Loucy (cell line): ENCODE results near the gene KAT7.

Experiments
- H2AFZ ChIP-seq: fragments of 200-600 bp; sonication (generic); 2 replicates; pipeline ENCODE4 v1.6.0; 2016; ENCODE audit warnings: antibody characterized with exemption, mild to moderate bottlenecking, low read length, moderate library complexity
- H3F3A ChIP-seq: fragments of 200-600 bp; 2 replicates; pipeline ENCODE4 v1.6.0; 2016; ENCODE audit warnings: antibody characterized with exemption, low read depth, mild to moderate bottlenecking
- H3K27me3 ChIP-seq: fragments of 200-600 bp; sonication (generic); 2 replicates; pipeline ENCODE4 v1.6.1; 2014; ENCODE audit warnings: low read length, mild to moderate bottlenecking; ENCODE audit not compliant: insufficient read depth, poor library complexity, severe bottlenecking
- H3K36me3 ChIP-seq: fragments of 200-600 bp; sonication (generic); 2 replicates; pipeline ENCODE4 v1.6.1; 2016; ENCODE audit warnings: low read length; ENCODE audit not compliant: insufficient read depth
- H3K4me1 ChIP-seq: fragments of 200-600 bp; sonication (generic); 2 replicates; pipeline ENCODE4 v1.5.1; 2014; ENCODE audit warnings: low read length, mild to moderate bottlenecking; ENCODE audit not compliant: insufficient read depth, poor library complexity, severe bottlenecking
- H3K4me2 ChIP-seq: fragments of 200-600 bp; sonication (generic); 2 replicates; pipeline ENCODE4 v1.6.0; 2014; ENCODE audit warnings: antibody characterized with exemption, low read length, low read depth, mild to moderate bottlenecking; ENCODE audit not compliant: poor library complexity, severe bottlenecking
- H3K4me3 ChIP-seq: fragments of 200-600 bp; sonication (generic); 2 replicates; pipeline ENCODE4 v1.5.1; 2014; ENCODE audit warnings: low read length, mild to moderate bottlenecking, mixed read lengths; ENCODE audit not compliant: poor library complexity, severe bottlenecking
- H3K79me2 ChIP-seq: fragments of 200-600 bp; sonication (generic); 2 replicates; pipeline ENCODE4 v1.6.1; 2014; ENCODE audit warnings: low read length; ENCODE audit not compliant: insufficient read depth
- H3K9ac ChIP-seq: fragments of 200-600 bp; sonication (generic); 2 replicates; pipeline ENCODE4 v1.6.0; 2014; ENCODE audit warnings: mild to moderate bottlenecking, low read depth, low read length, moderate library complexity; ENCODE audit not compliant: poor library complexity, severe bottlenecking
- H3K9me2 ChIP-seq: fragments of 200-600 bp; sonication (generic); replicated peaks from 2 replicates; pipeline ENCODE4 v1.6.1; 2016; ENCODE audit warnings: low read depth, low read length, mixed read lengths
- H3K9me3 ChIP-seq: fragments of 200-600 bp; sonication (generic); 2 replicates; pipeline ENCODE4 v1.6.1; 2014; ENCODE audit warnings: mild to moderate bottlenecking, antibody characterized with exemption, low read length, low read depth; ENCODE audit not compliant: insufficient read depth
- H4K20me1 ChIP-seq: fragments of 200-600 bp; sonication (generic); 2 replicates; pipeline ENCODE4 v1.6.0; 2014; ENCODE audit warnings: antibody characterized with exemption, low read length, mild to moderate bottlenecking; ENCODE audit not compliant: insufficient read depth, poor library complexity, severe bottlenecking
- CTCF ChIP-seq: fragments of 200-600 bp; sonication (generic); conservative IDR thresholded peaks from 2 replicates; pipeline ENCODE4 v1.5.1; 2014; ENCODE audit warnings: mild to moderate bottlenecking, antibody characterized with exemption, low read length
- EZH2phosphoT487 ChIP-seq: fragments of 200-600 bp; IDR thresholded peaks from 2 replicates; pipeline ENCODE4 v1.6.1; 2018; ENCODE audit warnings: antibody characterized with exemption, mild to moderate bottlenecking, moderate library complexity, borderline replicate concordance

KAT7 gene

GRCh38 chr17:49829026-49829425 lies 40.5 kb downstream of the KAT7 start:
- TF ChIP-seq CTCF (no peak), EZH2phosphoT487 (no peak)
- H3K79me2 ChIP-seq = no peaks in the 10 kb centered on the region
- peaks cover 21% of the 10 kb centered on the region for H3K4me1 ChIP-seq
- peaks cover 71% of the 10 kb centered on the region for H3K36me3 ChIP-seq
- no peaks in the 10 kb centered on the region for H3K9me2 ChIP-seq
- H3K27me3 ChIP-seq = no peaks in the 10 kb centered on the region
- no peak overlapping the region for H3K4me2 ChIP-seq
- no peak overlapping the region for H2AFZ ChIP-seq
- H3K4me3 ChIP-seq = no peak overlapping the region
- peaks cover 6% of the 10 kb centered on the region; the same call in 1 of the 2 replicates for H3F3A ChIP-seq
- H4K20me1 ChIP-seq = no peaks in the 10 kb centered on the region
- no peaks in the 10 kb centered on the region for H3K9me3 ChIP-seq
- no peak overlapping the region for H3K9ac ChIP-seq

- H3K4me2 ChIP-seq = no peak overlapping the region
- peaks cover 6% of the 10 kb centered on the region; the same call in 1 of the 2 replicates for H3F3A ChIP-seq
- no peak overlapping the region for H2AFZ ChIP-seq
- H3K36me3 ChIP-seq = peaks cover 63% of the 10 kb centered on the region
- no peaks in the 10 kb centered on the region for H4K20me1 ChIP-seq
- no peaks in the 10 kb centered on the region for H3K9me2 ChIP-seq
- H3K9me3 ChIP-seq = no peaks in the 10 kb centered on the region
- TF ChIP-seq EZH2phosphoT487 (no peak), CTCF (no peak)
- H3K79me2 ChIP-seq = no peaks in the 10 kb centered on the region; the same call in 1 of the 2 replicates
- H3K4me3 ChIP-seq = no peak overlapping the region
- H3K4me1 ChIP-seq = peaks cover 37% of the 10 kb centered on the region
- no peak overlapping the region for H3K9ac ChIP-seq
- no peaks in the 10 kb centered on the region for H3K27me3 ChIP-seq
These were observed 42.1 kb downstream of the KAT7 start for GRCh38 chr17:49830605-49831004.

GRCh38 chr17:49832840-49833599 lies 44.5 kb downstream of the KAT7 start:
- Histone ChIP-seq H3K27me3 (no peaks in the 10 kb centered on the region), H3K9ac (peak overlapping the region; percentile 58), H3K9me2 (no peaks in the 10 kb centered on the region), H3K79me2 (no peaks in the 10 kb centered on the region; the same call in 1 of the 2 replicates), H4K20me1 (no peaks in the 10 kb centered on the region), H3K4me3 (peak overlapping the region; percentile 56), H3F3A (peaks cover 6% of the 10 kb centered on the region; the same call in 1 of the 2 replicates), H3K4me1 (peaks cover 58% of the 10 kb centered on the region), H3K36me3 (peaks cover 39% of the 10 kb centered on the region), H2AFZ (no peak overlapping the region), H3K9me3 (no peaks in the 10 kb centered on the region), H3K4me2 (peak overlapping the region; percentile 58)
- no peak for TF ChIP-seq CTCF
- no peak for TF ChIP-seq EZH2phosphoT487
